H9 (cell line): ENCODE measurements around the gene CNTFR. TPM values are rescaled to one million over a fixed set of nuclear protein-coding genes. Genes with fewer than 3 reads are reported as not detected.

Source experiments
- DNase-seq: peaks from one replicate; pipeline ENCODE4 v3.0.0-alpha.2; 2017
- H2AFZ ChIP-seq: one replicate; pipeline ENCODE4 v1.6.1; 2013; ENCODE audit warnings: mild to moderate bottlenecking, low read length, control low read depth, moderate library complexity
- H2AK5ac ChIP-seq: 2 replicates; pipeline ENCODE4 v1.6.1; 2013; ENCODE audit warnings: low read length, control low read depth, mixed read lengths; ENCODE audit not compliant: insufficient read length
- H2BK120ac ChIP-seq: one replicate; pipeline ENCODE4 v1.6.1; 2013; ENCODE audit warnings: low read depth, mild to moderate bottlenecking, low read length, control low read depth, inconsistent platforms; ENCODE audit not compliant: poor library complexity, severe bottlenecking
- H2BK12ac ChIP-seq: 2 replicates; pipeline ENCODE4 v1.6.1; 2013; ENCODE audit warnings: low read length, control low read depth, mixed read lengths, low read depth; ENCODE audit not compliant: insufficient read length
- H2BK15ac ChIP-seq: 2 replicates; pipeline ENCODE4 v1.6.1; 2013; ENCODE audit warnings: low read depth, low read length, control low read depth
- H2BK20ac ChIP-seq: one replicate; pipeline ENCODE4 v1.6.1; 2013; ENCODE audit warnings: low read depth, mild to moderate bottlenecking, low read length, control low read depth, inconsistent platforms; ENCODE audit not compliant: poor library complexity, severe bottlenecking
- H2BK5ac ChIP-seq: 2 replicates; pipeline ENCODE4 v1.6.1; 2013; ENCODE audit warnings: low read length, control low read depth, mixed read lengths; ENCODE audit not compliant: insufficient read length
- H3K14ac ChIP-seq: 2 replicates; pipeline ENCODE4 v1.6.1; 2013; ENCODE audit warnings: low read length, control low read depth; ENCODE audit not compliant: insufficient read depth
- H3K18ac ChIP-seq: 2 replicates; pipeline ENCODE4 v1.6.1; 2013; ENCODE audit warnings: low read depth, mild to moderate bottlenecking, mixed read lengths, low read length, control low read depth; ENCODE audit not compliant: insufficient read length
- H3K23ac ChIP-seq: 2 replicates; pipeline ENCODE4 v1.6.1; 2013; ENCODE audit warnings: low read length, control low read depth, mixed read lengths, low read depth; ENCODE audit not compliant: insufficient read length
- H3K23me2 ChIP-seq: 2 replicates; pipeline ENCODE4 v1.6.1; 2013; ENCODE audit warnings: low read depth, mild to moderate bottlenecking, mixed read lengths, low read length, control low read depth; ENCODE audit not compliant: insufficient read length, poor library complexity, severe bottlenecking
- H3K27ac ChIP-seq: 2 replicates; pipeline ENCODE4 v1.5.1; 2013; ENCODE audit warnings: low read length, control low read depth, mixed read lengths, low read depth; ENCODE audit not compliant: insufficient read length
- H3K27me3 ChIP-seq: 2 replicates; pipeline ENCODE4 v1.6.1; 2013; ENCODE audit warnings: low read length, control low read depth, inconsistent platforms; ENCODE audit not compliant: insufficient read depth
- H3K4ac ChIP-seq: 2 replicates; pipeline ENCODE4 v1.6.1; 2013; ENCODE audit warnings: low read depth, mild to moderate bottlenecking, control low read depth, inconsistent platforms, low read length, moderate library complexity
- H3K4me1 ChIP-seq: 2 replicates; pipeline ENCODE4 v1.6.1; 2013; ENCODE audit warnings: low read length, control low read depth, inconsistent platforms; ENCODE audit not compliant: insufficient read depth
- H3K4me2 ChIP-seq: 2 replicates; pipeline ENCODE4 v1.6.1; 2013; ENCODE audit warnings: low read length, control low read depth, mixed read lengths; ENCODE audit not compliant: insufficient read length, insufficient read depth
- H3K56ac ChIP-seq: 2 replicates; pipeline ENCODE4 v1.6.1; 2013; ENCODE audit warnings: low read depth, mild to moderate bottlenecking, mixed read lengths, low read length, control low read depth; ENCODE audit not compliant: insufficient read length
- H3K79me1 ChIP-seq: 2 replicates; pipeline ENCODE4 v1.6.1; 2013; ENCODE audit warnings: low read depth, mild to moderate bottlenecking, moderate library complexity, low read length, control low read depth, inconsistent platforms; ENCODE audit not compliant: insufficient read depth, poor library complexity, severe bottlenecking
- H3K79me2 ChIP-seq: 2 replicates; pipeline ENCODE4 v1.6.1; 2013; ENCODE audit warnings: low read length, control low read depth, inconsistent platforms; ENCODE audit not compliant: insufficient read depth
- H3K9ac ChIP-seq: 2 replicates; pipeline ENCODE4 v1.6.1; 2013; ENCODE audit warnings: low read length, control low read depth, mixed read lengths; ENCODE audit not compliant: insufficient read length; ENCODE audit errors: extremely low read depth
- H3K9me3 ChIP-seq: one replicate; pipeline ENCODE4 v1.6.1; 2013; ENCODE audit warnings: low read depth, low read length, inconsistent platforms; ENCODE audit not compliant: control insufficient read depth
- H3T11ph ChIP-seq: one replicate; pipeline ENCODE4 v1.6.1; 2013; ENCODE audit warnings: mild to moderate bottlenecking, low read length, control low read depth, inconsistent platforms
- H4K20me1 ChIP-seq: one replicate; pipeline ENCODE4 v1.6.1; 2013; ENCODE audit not compliant: control insufficient read depth, insufficient read length, insufficient read depth
- H4K5ac ChIP-seq: 2 replicates; pipeline ENCODE4 v1.6.1; 2013; ENCODE audit warnings: low read depth, mild to moderate bottlenecking, mixed read lengths, low read length, control low read depth; ENCODE audit not compliant: insufficient read length
- H4K8ac ChIP-seq: replicated peaks from 2 replicates; pipeline ENCODE4 v1.6.1; 2013; ENCODE audit warnings: low read length, control low read depth, mixed read lengths, low read depth; ENCODE audit not compliant: insufficient read length
- H4K91ac ChIP-seq: 2 replicates; pipeline ENCODE4 v1.6.1; 2013; ENCODE audit warnings: low read depth, mild to moderate bottlenecking, moderate library complexity, mixed read lengths, low read length, control low read depth; ENCODE audit not compliant: insufficient read length
- H3K27ac Mint-ChIP-seq, 3 experiments: 2 replicates in 2 of 3; 3 replicates in 1 of 3; pipeline ENCODE4 v1.8.0; 2020 to 2021; ENCODE audit warnings: mixed read lengths in 3 of 3, mild to moderate bottlenecking in 1 of 3, moderate library complexity in 1 of 3
- H3K27me3 Mint-ChIP-seq: 2 replicates; pipeline ENCODE4 v1.8.0; 2021; ENCODE audit warnings: low read depth, mild to moderate bottlenecking, moderate library complexity, mixed read lengths
- H3K36me3 Mint-ChIP-seq, 3 experiments: 2 replicates in 2 of 3; 3 replicates in 1 of 3; pipeline ENCODE4 v1.8.0; 2020 to 2021; ENCODE audit warnings: low read depth in 3 of 3, mixed read lengths in 3 of 3; ENCODE audit not compliant: insufficient read depth in 1 of 3
- H3K4me1 Mint-ChIP-seq, 2 experiments: 2 replicates each; pipeline ENCODE4 v1.8.0; 2020; ENCODE audit warnings: mixed read lengths in 2 of 2
- H3K4me3 Mint-ChIP-seq, 2 experiments: 2 replicates in 1 of 2; 3 replicates in 1 of 2; pipeline ENCODE4 v1.8.0; 2020 to 2021; ENCODE audit warnings: mild to moderate bottlenecking in 2 of 2, mixed read lengths in 2 of 2, moderate library complexity in 1 of 2
- H3K9me3 Mint-ChIP-seq, 2 experiments: 2 replicates in 1 of 2; 3 replicates in 1 of 2; pipeline ENCODE4 v1.8.0; 2020; ENCODE audit warnings: mild to moderate bottlenecking in 2 of 2, mixed read lengths in 2 of 2, moderate library complexity in 1 of 2
- WGBS: extraction: QIAGEN DNeasy Blood & Tissue Kit; methylation state at CpG from one replicate; pipeline ENCODE4 v1.1.7; 2013; ENCODE audit warnings: missing lambda C conversion rate, low lambda C conversion rate, mixed read lengths; ENCODE audit not compliant: insufficient read length; ENCODE audit errors: extremely low coverage; 5-methylcytosine and 5-hydroxymethylcytosine counted together
- total RNA-seq: library from RNA; stranded (reverse); gene quantifications from 2 replicates; pipeline ENCODE4 v1.2.1, GENCODE V29; 2021
- TF ChIP-seq, protein P1 (sequence below): fragments of 200-600 bp; sonication (generic); conservative IDR thresholded peaks from 3 replicates; pipeline ENCODE4 v1.8.0; 2021; ENCODE audit warnings: antibody characterized with exemption, mild to moderate bottlenecking

The CNTFR gene
- total RNA-seq, 1 experiment from 2014 or later = 0.55 TPM

DNA sequence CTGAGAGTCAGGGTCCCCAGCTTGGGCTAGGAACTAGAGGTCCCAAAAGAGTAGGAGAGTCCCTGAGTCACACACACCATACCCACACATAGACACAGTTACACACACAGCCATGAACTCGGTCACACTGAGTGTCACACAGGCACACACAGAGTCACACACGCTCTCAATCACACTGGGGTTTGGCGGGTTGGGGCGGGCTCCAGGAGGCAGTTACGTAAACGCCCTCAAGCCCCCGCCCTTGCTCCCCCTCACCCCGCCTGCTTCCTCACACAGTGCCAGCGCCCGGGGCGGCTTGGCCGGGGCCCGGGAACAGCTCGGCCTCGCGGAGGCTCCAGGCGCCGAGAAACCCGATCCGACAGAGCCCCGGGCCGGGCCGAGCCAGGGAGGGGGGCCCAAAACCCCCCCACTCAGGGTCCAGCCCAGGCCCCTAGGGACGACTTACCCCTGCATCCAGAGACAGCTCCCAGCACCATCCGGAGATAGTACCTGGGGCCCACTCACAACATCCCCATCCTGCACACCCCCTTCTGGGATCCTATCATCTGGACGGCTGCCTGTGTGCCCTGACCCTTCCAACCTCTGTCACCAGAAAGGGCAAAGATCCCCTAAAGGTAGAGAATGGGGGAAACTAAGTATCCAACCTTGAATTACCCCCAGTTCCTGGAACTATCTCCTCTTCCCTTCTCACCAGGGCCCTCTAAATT, 3.5 kb upstream of the CNTFR start:
- Mint-ChIP-seq H3K4me1 (peaks cover 23 to 36% of the 10 kb centered on the region in 2 experiments), H3K36me3 (peaks cover 0 to 2% (median 0%) of the 10 kb centered on the region in 3 experiments; a peak in 1 of 7 replicates), H3K9me3 (no peaks in the 10 kb centered on the region; a peak in 1 of 5 replicates), H3K27me3 (peaks cover 86% of the 10 kb centered on the region), H3K27ac (no peak overlapping the region; a peak in 1 of 7 replicates), H3K4me3 (peak overlapping the region in 1 of 2 experiments; percentile 69; a peak in 3 of 5 replicates)
- Histone ChIP-seq H2BK5ac (no peak overlapping the region), H2AFZ (no peak overlapping the region), H3K27ac (no peak overlapping the region), H4K91ac (no peak overlapping the region), H3T11ph (no peak overlapping the region), H2BK120ac (no peak overlapping the region), H2BK15ac (no peak overlapping the region), H3K9ac (no peak overlapping the region), H3K56ac (no peak overlapping the region), H3K18ac (no peak overlapping the region), H4K20me1 (peaks cover 4% of the 10 kb centered on the region), H3K79me1 (no peaks in the 10 kb centered on the region), H3K27me3 (peaks cover 49% of the 10 kb centered on the region), H4K5ac (no peak overlapping the region), H3K23ac (no peak overlapping the region), H2BK20ac (no peak overlapping the region), H3K4me2 (peak overlapping the region; percentile 28), H4K8ac (no peak overlapping the region), H3K9me3 (no peaks in the 10 kb centered on the region), H3K23me2 (peaks cover 21% of the 10 kb centered on the region), H3K14ac (no peak overlapping the region), H3K4ac (no peak overlapping the region), H3K79me2 (no peaks in the 10 kb centered on the region), H3K4me1 (peaks cover 5% of the 10 kb centered on the region; the same call in 1 of the 2 replicates), H2BK12ac (no peak overlapping the region), H2AK5ac (no peak overlapping the region)
- no CpG with 5 or more reads among the region's 26 CpGs for WGBS
- TF ChIP-seq, protein P1, sequence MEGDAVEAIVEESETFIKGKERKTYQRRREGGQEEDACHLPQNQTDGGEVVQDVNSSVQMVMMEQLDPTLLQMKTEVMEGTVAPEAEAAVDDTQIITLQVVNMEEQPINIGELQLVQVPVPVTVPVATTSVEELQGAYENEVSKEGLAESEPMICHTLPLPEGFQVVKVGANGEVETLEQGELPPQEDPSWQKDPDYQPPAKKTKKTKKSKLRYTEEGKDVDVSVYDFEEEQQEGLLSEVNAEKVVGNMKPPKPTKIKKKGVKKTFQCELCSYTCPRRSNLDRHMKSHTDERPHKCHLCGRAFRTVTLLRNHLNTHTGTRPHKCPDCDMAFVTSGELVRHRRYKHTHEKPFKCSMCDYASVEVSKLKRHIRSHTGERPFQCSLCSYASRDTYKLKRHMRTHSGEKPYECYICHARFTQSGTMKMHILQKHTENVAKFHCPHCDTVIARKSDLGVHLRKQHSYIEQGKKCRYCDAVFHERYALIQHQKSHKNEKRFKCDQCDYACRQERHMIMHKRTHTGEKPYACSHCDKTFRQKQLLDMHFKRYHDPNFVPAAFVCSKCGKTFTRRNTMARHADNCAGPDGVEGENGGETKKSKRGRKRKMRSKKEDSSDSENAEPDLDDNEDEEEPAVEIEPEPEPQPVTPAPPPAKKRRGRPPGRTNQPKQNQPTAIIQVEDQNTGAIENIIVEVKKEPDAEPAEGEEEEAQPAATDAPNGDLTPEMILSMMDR = no peak
- peak; percentile 64 for DNase-seq
